Calu3 (cell line): ENCODE data around the gene NTM. TPM values are rescaled to one million over a fixed set of nuclear protein-coding genes. Genes with fewer than 3 reads are reported as not detected.

Experiments used
- BruUV-seq: library from RNA; stranded (reverse); fragments of 400-500 nt; replicated peaks from 2 replicates; lab custom pipeline; 2021; lab: Mats Ljungman, UMichigan
- CTCF ChIA-PET: fragments of 300-600 bp; sonication (Branson Sonifier 250); formaldehyde crosslinking; loops from one replicate; lab custom pipeline; 2022; ENCODE audit warnings: antibody characterized with exemption; lab: Charles Lee
- DNase-seq: peaks from one replicate; pipeline ENCODE4 v3.0.0; 2022
- H3K27ac Mint-ChIP-seq: one replicate; pipeline ENCODE4 v1.8.0; 2022; ENCODE audit warnings: mixed read lengths; ENCODE audit not compliant: unreplicated experiment
- H3K27me3 Mint-ChIP-seq: one replicate; pipeline ENCODE4 v1.8.0; 2022; ENCODE audit warnings: mixed read lengths; ENCODE audit not compliant: unreplicated experiment
- H3K36me3 Mint-ChIP-seq: one replicate; pipeline ENCODE4 v1.8.0; 2022; ENCODE audit warnings: mild to moderate bottlenecking, moderate library complexity, mixed read lengths; ENCODE audit not compliant: insufficient read depth, unreplicated experiment
- H3K4me1 Mint-ChIP-seq: one replicate; pipeline ENCODE4 v1.8.0; 2022; ENCODE audit warnings: mild to moderate bottlenecking, low read depth, mixed read lengths; ENCODE audit not compliant: unreplicated experiment
- H3K4me3 Mint-ChIP-seq: one replicate; pipeline ENCODE4 v1.8.0; 2022; ENCODE audit warnings: mild to moderate bottlenecking, low read depth, moderate library complexity, mixed read lengths; ENCODE audit not compliant: unreplicated experiment
- H3K9me3 Mint-ChIP-seq: one replicate; pipeline ENCODE4 v1.8.0; 2022; ENCODE audit warnings: low read depth, mixed read lengths; ENCODE audit not compliant: unreplicated experiment
- CTCF ChIP-seq: fragments of 200-600 bp; IDR thresholded peaks from one replicate; pipeline ENCODE4 v1.8.0; 2022; ENCODE audit warnings: antibody characterized with exemption; ENCODE audit not compliant: unreplicated experiment
- intact Hi-C: fragments of 100-400 bp; cut with micrococcal nuclease; formaldehyde crosslinking; loops from one replicate; pipeline ENCODE4 v1.10.0; 2022; ENCODE audit not compliant: unreplicated experiment
- total RNA-seq: library from RNA; stranded (reverse); gene quantifications from 2 replicates; pipeline ENCODE4 v1.2.3, GENCODE V29; 2022

The NTM gene
- total RNA-seq, 1 experiment from 2014 or later = not detected

- H3K27me3 Mint-ChIP-seq = no peaks in the 10 kb centered on the region
- H3K4me3 Mint-ChIP-seq = no peak overlapping the region
- no peak overlapping the region for H3K27ac Mint-ChIP-seq
- H3K9me3 Mint-ChIP-seq = peaks cover 18% of the 10 kb centered on the region
- CTCF ChIA-PET = no interaction called here
- peaks cover 8% of the 10 kb centered on the region for H3K36me3 Mint-ChIP-seq
- intact Hi-C loops = no loop called here
- no TSS peak for BruUV-seq
- no peaks in the 10 kb centered on the region for H3K4me1 Mint-ChIP-seq
- TF ChIP-seq CTCF = no peak
- DNase-seq = no peak
Measured at GRCh38 chr11:131924001-131924400, 553.6 kb downstream of the NTM start.

GRCh38 chr11:131924457-131925201, 554.2 kb downstream of the NTM start:
- intact Hi-C loops = no loop called here
- Mint-ChIP-seq H3K27me3 (no peaks in the 10 kb centered on the region), H3K27ac (no peak overlapping the region), H3K36me3 (peaks cover 8% of the 10 kb centered on the region), H3K9me3 (peaks cover 18% of the 10 kb centered on the region), H3K4me3 (no peak overlapping the region), H3K4me1 (no peaks in the 10 kb centered on the region)
- CTCF ChIA-PET = no interaction called here
- DNase-seq = no peak
- BruUV-seq = no TSS peak
- no peak for TF ChIP-seq CTCF

- H3K4me1 Mint-ChIP-seq = no peaks in the 10 kb centered on the region
- H3K36me3 Mint-ChIP-seq = peaks cover 8% of the 10 kb centered on the region
- CTCF ChIA-PET = no interaction called here
- DNase-seq = no peak
- H3K27me3 Mint-ChIP-seq = no peaks in the 10 kb centered on the region
- H3K27ac Mint-ChIP-seq = no peak overlapping the region
- BruUV-seq = no TSS peak
- H3K4me3 Mint-ChIP-seq = no peak overlapping the region
- TF ChIP-seq CTCF = no peak
- peaks cover 18% of the 10 kb centered on the region for H3K9me3 Mint-ChIP-seq
- intact Hi-C loops = no loop called here
Measured at GRCh38 chr11:131925829-131926228, 555.4 kb downstream of the NTM start.

- H3K4me3 Mint-ChIP-seq = no peak overlapping the region
- H3K27me3 Mint-ChIP-seq = no peaks in the 10 kb centered on the region
- intact Hi-C loops = no loop called here
- BruUV-seq = no TSS peak
- CTCF ChIA-PET = no interaction called here
- no peak overlapping the region for H3K27ac Mint-ChIP-seq
- no peak for DNase-seq
- H3K36me3 Mint-ChIP-seq = no peaks in the 10 kb centered on the region
- no peaks in the 10 kb centered on the region for H3K4me1 Mint-ChIP-seq
- TF ChIP-seq CTCF = no peak
- peaks cover 8% of the 10 kb centered on the region for H3K9me3 Mint-ChIP-seq
Measured at GRCh38 chr11:131928992-131929391, 558.6 kb downstream of the NTM start.
